CD4-positive, alpha-beta T cell treated with Interferon gamma for 1 hour (primary cell): ENCODE measurements around the gene AZGP1.
"Not testable (repeated sequence)": the region's sequence is repeated elsewhere in the genome, so short reads cannot be mapped to it uniquely, and the experiment has no call there.

ENCODE experiments used
- DNase-seq: peaks from one replicate; pipeline ENCODE4 v3.0.0-alpha.2; 2020

The AZGP1 gene

GRCh38 chr7:99975782-99976521 lies at the start of gene AZGP1:
Gene AZGP1 (minus strand): TSS chr7:99976031. CDS start chr7:99976020, 11 bp downstream.
- no peak for DNase-seq

GRCh38 chr7:100024020-100024619 lies 48.3 kb upstream of the AZGP1 start:
- no peak for DNase-seq

GRCh38 chr7:100023526-100023925 lies 47.7 kb upstream of the AZGP1 start:
- DNase-seq, result no peak

GRCh38 chr7:100022621-100023020 lies 46.8 kb upstream of the AZGP1 start:
- no peak for DNase-seq

- DNase-seq, result no peak
Measured at GRCh38 chr7:100021297-100021696, 45.5 kb upstream of the AZGP1 start.

- DNase-seq, result no peak
Measured at GRCh38 chr7:100019908-100020307, 44.1 kb upstream of the AZGP1 start.

GRCh38 chr7:100017875-100018274 lies 42.0 kb upstream of the AZGP1 start:
- DNase-seq, result no peak

- DNase-seq, result no peak
Measured at GRCh38 chr7:100017300-100017699, 41.5 kb upstream of the AZGP1 start.

GRCh38 chr7:100016215-100016901 lies 40.5 kb upstream of the AZGP1 start:
- no peak for DNase-seq

- DNase-seq, result peak; percentile 89
Measured at GRCh38 chr7:100015232-100016214, 39.7 kb upstream of the AZGP1 start, which contains the start of gene ZKSCAN1. Gene ZKSCAN1 (plus strand): TSS chr7:100015596. CDS start chr7:100023507, 7,911 bp downstream.

- no peak for DNase-seq
Measured at GRCh38 chr7:100013328-100013676, 37.5 kb upstream of the AZGP1 start.

- not testable (repeated sequence) for DNase-seq
Measured at GRCh38 chr7:100012385-100013327, 36.8 kb upstream of the AZGP1 start.

- DNase-seq, result no peak
Measured at GRCh38 chr7:100011516-100011915, 35.7 kb upstream of the AZGP1 start.

GRCh38 chr7:100010901-100011300 lies 35.1 kb upstream of the AZGP1 start:
- DNase-seq, result no peak

- not testable (repeated sequence) for DNase-seq
Measured at GRCh38 chr7:100009952-100010351, 34.1 kb upstream of the AZGP1 start.

GRCh38 chr7:100008525-100008924 lies 32.7 kb upstream of the AZGP1 start:
- DNase-seq, result no peak

- DNase-seq, result no peak
Measured at GRCh38 chr7:100007887-100008286, 32.1 kb upstream of the AZGP1 start.

- no peak for DNase-seq
Measured at GRCh38 chr7:100003711-100004661, 28.2 kb upstream of the AZGP1 start.

- no peak for DNase-seq
Measured at GRCh38 chr7:100000239-100000638, 24.4 kb upstream of the AZGP1 start.

GRCh38 chr7:99997545-99998137 lies 21.8 kb upstream of the AZGP1 start:
- peak; percentile 80 for DNase-seq
